Measurements from ENCODE around the gene CRYGN.

CRYGN gene

DNA sequence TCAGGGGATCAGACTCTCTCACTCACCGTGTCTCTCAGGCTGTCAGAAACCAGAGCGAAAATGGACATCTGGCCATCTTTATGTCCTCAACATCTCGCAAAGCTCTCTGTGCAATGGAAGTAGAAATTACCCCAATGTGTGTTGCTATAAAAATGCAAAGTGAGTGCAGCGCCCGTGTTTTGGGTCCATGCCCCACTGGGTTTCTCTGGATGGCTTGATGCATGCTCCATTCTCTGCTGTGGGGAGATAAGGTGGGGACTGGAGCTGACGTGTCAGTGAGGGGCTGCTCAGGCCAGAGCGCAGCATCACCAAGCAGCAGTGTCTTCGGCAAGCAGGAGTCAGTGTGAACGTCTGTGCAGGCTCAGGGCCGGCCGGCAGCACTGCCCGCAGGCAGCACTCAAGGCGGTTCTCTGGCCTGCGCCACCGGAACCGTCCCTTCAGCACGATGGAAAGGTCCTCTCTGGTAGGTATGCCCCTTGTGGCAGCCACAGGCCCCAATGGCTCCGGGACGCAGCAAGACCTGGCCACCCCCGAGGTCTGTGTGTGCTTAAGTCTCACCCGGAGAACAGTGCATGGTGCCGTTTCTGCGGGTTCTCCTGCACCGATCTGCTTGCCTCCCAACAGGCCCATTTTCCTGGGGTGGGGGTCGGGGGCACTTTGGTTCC is 60.3 kb downstream of the CRYGN start:
- no peak for DNase-seq (ENCODE audit: low read depth)

DNA sequence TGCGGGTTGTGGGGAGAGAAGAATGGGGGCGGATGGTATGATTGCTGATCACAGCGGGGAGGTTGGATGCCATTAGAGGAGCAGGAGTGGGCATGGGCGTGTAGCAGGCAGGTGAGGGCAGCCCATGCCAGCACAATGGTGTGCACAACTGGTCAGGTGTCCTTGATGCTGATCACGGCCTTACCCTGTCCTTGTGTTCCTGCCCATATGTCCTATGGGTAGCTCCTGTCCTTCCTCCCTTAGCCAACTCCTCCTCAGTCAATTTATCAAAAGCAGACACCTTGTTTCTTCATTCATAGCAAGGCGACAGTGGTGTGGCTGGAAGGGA is 60.8 kb downstream of the CRYGN start:
- no peak for DNase-seq (ENCODE audit: low read depth)
